NCI-H2081 (cell line): Measurements from ENCODE around the gene TCF7L2.

Experiments
- DNase-seq, 2 experiments: peaks; one replicate each; lab custom pipeline; 2025; lab: John Stamatoyannopoulos, UW

TCF7L2 gene

GRCh38 chr10:113148071-113148825 is 198.2 kb downstream of the TCF7L2 start:
- no peak for DNase-seq

- DNase-seq: no peak
These were observed 198.9 kb downstream of the TCF7L2 start for GRCh38 chr10:113148901-113149300.

GRCh38 chr10:113149626-113150025 is 199.6 kb downstream of the TCF7L2 start:
- DNase-seq: no peak

- no peak for DNase-seq
These were observed 201.2 kb downstream of the TCF7L2 start for GRCh38 chr10:113151190-113151666.

- DNase-seq: no peak
These were observed 203.6 kb downstream of the TCF7L2 start for GRCh38 chr10:113153493-113154102.

GRCh38 chr10:113157441-113157840 is 207.4 kb downstream of the TCF7L2 start:
- no peak for DNase-seq

GRCh38 chr10:113158183-113158582 is 208.1 kb downstream of the TCF7L2 start:
- DNase-seq: no peak

GRCh38 chr10:113159563-113159962 is 209.5 kb downstream of the TCF7L2 start:
- no peak for DNase-seq

GRCh38 chr10:113160641-113161040 is 210.6 kb downstream of the TCF7L2 start:
- DNase-seq: no peak

- no peak for DNase-seq
These were observed 211.0 kb downstream of the TCF7L2 start for GRCh38 chr10:113161066-113161465.

- DNase-seq: no peak
These were observed 212.9 kb downstream of the TCF7L2 start for GRCh38 chr10:113162960-113163359.

- DNase-seq: no peak
These were observed 215.6 kb downstream of the TCF7L2 start for GRCh38 chr10:113165673-113166072.

- no peak for DNase-seq
These were observed 217.7 kb downstream of the TCF7L2 start for GRCh38 chr10:113167702-113168101.

- DNase-seq: no peak
These were observed 218.5 kb downstream of the TCF7L2 start for GRCh38 chr10:113168584-113168983.

GRCh38 chr10:113169111-113169510 is 219.1 kb downstream of the TCF7L2 start:
- DNase-seq: no peak

GRCh38 chr10:113169853-113170460 is 219.9 kb downstream of the TCF7L2 start:
- no peak for DNase-seq

- no peak for DNase-seq
These were observed 221.6 kb downstream of the TCF7L2 start for GRCh38 chr10:113171662-113172061.

- DNase-seq: no peak
These were observed 225.1 kb downstream of the TCF7L2 start for GRCh38 chr10:113175176-113175575.

GRCh38 chr10:113175756-113176651 is 226.0 kb downstream of the TCF7L2 start:
- no peak for DNase-seq

GRCh38 chr10:113176652-113177155 is 226.7 kb downstream of the TCF7L2 start:
- DNase-seq: no peak

GRCh38 chr10:113177156-113177935 is 227.3 kb downstream of the TCF7L2 start:
- DNase-seq: no peak
